SK-N-SH (cell line): ENCODE results near the gene SLC22A17. TPM values are rescaled to one million over a fixed set of nuclear protein-coding genes. Genes with fewer than 3 reads are reported as not detected.

Experiments used
- CTCF ChIA-PET: fragments of 300-600, 350-600 bp; formaldehyde crosslinking; extraction: SDS; loops from one replicate; lab custom pipeline; 2021; lab: Yijun Ruan, JAX
- POLR2A ChIA-PET: fragments of 350-600 bp; sonication (Branson Sonifier 250); formaldehyde crosslinking; extraction: SDS; loops from one replicate; lab custom pipeline; 2020; ENCODE audit warnings: antibody characterized with exemption, inconsistent platforms; lab: Yijun Ruan, JAX
- DNase-seq: peaks from one replicate; pipeline ENCODE4 v3.0.0; 2012
- H2AFZ ChIP-seq: fragments of 200-600 bp; sonication (generic); 2 replicates; pipeline ENCODE4 v1.8.1; 2016; ENCODE audit warnings: antibody characterized with exemption, mild to moderate bottlenecking, low read depth
- H3F3A ChIP-seq: fragments of 200-600 bp; sonication (generic); replicated peaks from 2 replicates; pipeline ENCODE3; 2016; ENCODE audit warnings: antibody characterized with exemption, mild to moderate bottlenecking; ENCODE audit not compliant: insufficient read depth
- H3K27ac ChIP-seq, 2 experiments: fragments of 200-500 bp in 1 of 2; fragments of 200-600 bp in 1 of 2; sonication (Bioruptor generic) in 1 of 2; sonication (generic), shearing (Covaris generic) in 1 of 2; 2 replicates each; pipeline versions ENCODE4 v1.5.1 to v1.6.1; 2014 to 2016; ENCODE audit warnings: low read depth in 2 of 2, inconsistent platforms in 1 of 2, low read length in 1 of 2, mild to moderate bottlenecking in 1 of 2, mixed read lengths in 1 of 2
- H3K27me3 ChIP-seq: fragments of 200-600 bp; sonication (generic), shearing (Covaris generic); 2 replicates; pipeline ENCODE4 v1.6.1; 2016; ENCODE audit warnings: mixed run types; ENCODE audit not compliant: insufficient read depth
- H3K36me3 ChIP-seq, 2 experiments: fragments of 200-500 bp in 1 of 2; fragments of 200-600 bp in 1 of 2; sonication (Bioruptor generic) in 1 of 2; sonication (generic) in 1 of 2; replicated peaks in 1 of 2; 2 replicates each; pipeline versions ENCODE3 to v1.5.1; 2014 to 2016; ENCODE audit warnings: low read length in 1 of 2, mild to moderate bottlenecking in 1 of 2; ENCODE audit not compliant: insufficient read depth in 2 of 2, control insufficient read depth in 1 of 2
- H3K4me1 ChIP-seq, 2 experiments: fragments of 200-500 bp in 1 of 2; fragments of 200-600 bp in 1 of 2; sonication (Bioruptor generic) in 1 of 2; sonication (generic), shearing (Covaris generic) in 1 of 2; 2 replicates each; pipeline versions ENCODE4 v1.5.1 to v1.6.1; 2014 to 2016; ENCODE audit warnings: low read depth in 1 of 2, low read length in 1 of 2, mixed run types in 1 of 2; ENCODE audit not compliant: insufficient read depth in 2 of 2, control insufficient read depth in 1 of 2
- H3K4me2 ChIP-seq: fragments of 200-600 bp; sonication (generic), shearing (Covaris generic); 2 replicates; pipeline ENCODE4 v1.6.1; 2017; ENCODE audit warnings: mixed run types
- H3K4me3 ChIP-seq, 2 experiments: fragments of 200-500 bp in 1 of 2; fragments of 200-600 bp in 1 of 2; sonication (Bioruptor generic) in 1 of 2; sonication (generic), shearing (Covaris generic) in 1 of 2; 2 replicates each; pipeline versions ENCODE4 v1.5.1 to v1.8.1; 2014 to 2016; ENCODE audit warnings: low read depth in 2 of 2, inconsistent platforms in 1 of 2, low read length in 1 of 2, mild to moderate bottlenecking in 1 of 2, mixed read lengths in 1 of 2, moderate library complexity in 1 of 2
- H3K79me2 ChIP-seq: fragments of 200-600 bp; sonication (generic); 2 replicates; pipeline ENCODE4 v1.8.1; 2017; ENCODE audit warnings: mild to moderate bottlenecking; ENCODE audit not compliant: insufficient read depth
- H3K9ac ChIP-seq: fragments of 200-600 bp; sonication (generic); 2 replicates; pipeline ENCODE4 v1.6.1; 2017; ENCODE audit warnings: mixed run types
- H3K9me2 ChIP-seq: fragments of 200-600 bp; sonication (generic); 2 replicates; pipeline ENCODE4 v1.6.1; 2017; ENCODE audit warnings: mixed run types
- H3K9me3 ChIP-seq: fragments of 200-600 bp; sonication (generic); 2 replicates; pipeline ENCODE4 v1.6.1; 2017; ENCODE audit warnings: mixed run types, mild to moderate bottlenecking, moderate library complexity
- H4K20me1 ChIP-seq: fragments of 200-600 bp; sonication (generic); 2 replicates; pipeline ENCODE4 v1.6.1; 2017; ENCODE audit warnings: mild to moderate bottlenecking, mixed run types; ENCODE audit not compliant: insufficient read depth
- CTCF ChIP-seq: fragments of 200-600 bp; sonication (generic); IDR thresholded peaks from 2 replicates; pipeline ENCODE4 v1.6.1; 2017; ENCODE audit warnings: antibody characterized with exemption, mild to moderate bottlenecking, moderate library complexity
- ELF1 ChIP-seq: IDR thresholded peaks from 2 replicates; pipeline ENCODE4 v1.4.0; 2012
- EZH2phosphoT487 ChIP-seq: fragments of 200-600 bp; sonication (generic); IDR thresholded peaks from 2 replicates; pipeline ENCODE4 v1.6.1; 2017; ENCODE audit warnings: low read depth, mixed run types, mild to moderate bottlenecking, antibody characterized with exemption, moderate library complexity, borderline replicate concordance
- FOSL2 ChIP-seq: IDR thresholded peaks from 2 replicates; pipeline ENCODE4 v1.4.0; 2012; ENCODE audit warnings: low read depth, mild to moderate bottlenecking, moderate library complexity, borderline replicate concordance
- FOXM1 ChIP-seq: IDR thresholded peaks from 2 replicates; pipeline ENCODE4 v1.4.0; 2012; ENCODE audit warnings: low read depth, mild to moderate bottlenecking
- GABPA ChIP-seq: IDR thresholded peaks from 2 replicates; pipeline ENCODE4 v1.4.0; 2012; ENCODE audit warnings: low read depth, mild to moderate bottlenecking
- MEF2A ChIP-seq: IDR thresholded peaks from 2 replicates; pipeline ENCODE4 v1.4.0; 2012; ENCODE audit warnings: low read depth, borderline replicate concordance
- RFX5 ChIP-seq: IDR thresholded peaks from 2 replicates; pipeline ENCODE4 v1.6.1; 2012; ENCODE audit warnings: mild to moderate bottlenecking, improper control_type of control experiment, low read length
- RXRA ChIP-seq: IDR thresholded peaks from 2 replicates; pipeline ENCODE4 v1.4.0; 2012; ENCODE audit warnings: low read depth, mild to moderate bottlenecking, borderline replicate concordance
- SMC3 ChIP-seq: IDR thresholded peaks from 2 replicates; pipeline ENCODE4 v1.6.1; 2012; ENCODE audit warnings: low read depth, low read length, improper control_type of control experiment
- TAF1 ChIP-seq: IDR thresholded peaks from 2 replicates; pipeline ENCODE4 v1.6.1; 2012; ENCODE audit warnings: low read depth, mild to moderate bottlenecking, low read length, moderate library complexity, borderline replicate concordance
- TCF12 ChIP-seq: IDR thresholded peaks from 2 replicates; pipeline ENCODE4 v1.4.0; 2012
- TEAD4 ChIP-seq: IDR thresholded peaks from 2 replicates; pipeline ENCODE4 v1.4.0; 2012; ENCODE audit warnings: mild to moderate bottlenecking, borderline replicate concordance; ENCODE audit not compliant: insufficient read depth
- USF1 ChIP-seq: IDR thresholded peaks from 2 replicates; pipeline ENCODE4 v1.4.0; 2012; ENCODE audit warnings: low read depth, borderline replicate concordance
- ZBTB33 ChIP-seq: IDR thresholded peaks from 2 replicates; pipeline ENCODE4 v1.4.0; 2012; ENCODE audit warnings: low read depth, borderline replicate concordance
- WGBS: methylation state at CpG from one replicate; pipeline ENCODE4 v1.1.6; 2017; ENCODE audit warnings: low lambda C conversion rate; 5-methylcytosine and 5-hydroxymethylcytosine counted together
- polyA plus RNA-seq, 3 experiments: library from polyadenylated mRNA; depleted of rRNA; stranded (reverse); fragments of >200 nt; gene quantifications; 2 replicates each; pipeline ENCODE4 v1.2.3, GENCODE V29; 2012
- TF ChIP-seq, protein P1 (sequence below): fragments of 150-350 bp; IDR thresholded peaks from 2 replicates; pipeline ENCODE4 v1.6.1; 2016; ENCODE audit warnings: mild to moderate bottlenecking, low read depth, low read length
- TF ChIP-seq, protein P2 (sequence below): IDR thresholded peaks from 2 replicates; pipeline ENCODE4; 2012
- TF ChIP-seq, protein P3 (sequence below): IDR thresholded peaks from 2 replicates; pipeline ENCODE4 v1.6.1; 2012; ENCODE audit warnings: mild to moderate bottlenecking, low read depth, low read length, moderate library complexity

The SLC22A17 gene
- polyA plus RNA-seq, 1 of the 3 experiments (the other 2 are of a cell fraction): 27.2 TPM

GRCh38 chr14:23373041-23373440, 20.4 kb upstream of the SLC22A17 start:
- no peak overlapping the region for H2AFZ ChIP-seq
- CTCF ChIA-PET: interaction anchor here (1.2 kb wide), 2 partner anchors 12 to 20 kb away, joined by 3 read pairs; no protein-coding TSS in a partner anchor
- no peaks in the 10 kb centered on the region for H3K9me3 ChIP-seq
- H3K4me2 ChIP-seq: no peak overlapping the region
- POLR2A ChIA-PET: no interaction called here
- H3K4me3 ChIP-seq: no peak overlapping the region
- DNase-seq: no peak
- no peaks in the 10 kb centered on the region for H3K36me3 ChIP-seq
- H3K79me2 ChIP-seq: no peaks in the 10 kb centered on the region
- WGBS: 33% methylated on average over 2 of the region's 3 CpGs
- no peaks in the 10 kb centered on the region for H3F3A ChIP-seq
- no peaks in the 10 kb centered on the region for H3K9me2 ChIP-seq
- no peak overlapping the region for H3K9ac ChIP-seq
- H3K4me1 ChIP-seq: peaks cover 0 to 2% of the 10 kb centered on the region in 2 experiments; a peak in 1 of 4 replicates
- H3K27ac ChIP-seq: no peak overlapping the region
- H3K27me3 ChIP-seq: peaks cover 10% of the 10 kb centered on the region; the same call in 1 of the 2 replicates
- TF ChIP-seq TEAD4: no peak
- TF ChIP-seq, protein P1, sequence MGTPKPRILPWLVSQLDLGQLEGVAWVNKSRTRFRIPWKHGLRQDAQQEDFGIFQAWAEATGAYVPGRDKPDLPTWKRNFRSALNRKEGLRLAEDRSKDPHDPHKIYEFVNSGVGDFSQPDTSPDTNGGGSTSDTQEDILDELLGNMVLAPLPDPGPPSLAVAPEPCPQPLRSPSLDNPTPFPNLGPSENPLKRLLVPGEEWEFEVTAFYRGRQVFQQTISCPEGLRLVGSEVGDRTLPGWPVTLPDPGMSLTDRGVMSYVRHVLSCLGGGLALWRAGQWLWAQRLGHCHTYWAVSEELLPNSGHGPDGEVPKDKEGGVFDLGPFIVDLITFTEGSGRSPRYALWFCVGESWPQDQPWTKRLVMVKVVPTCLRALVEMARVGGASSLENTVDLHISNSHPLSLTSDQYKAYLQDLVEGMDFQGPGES: no peak
- no peak for TF ChIP-seq MEF2A
- TF ChIP-seq EZH2phosphoT487: no peak
- TF ChIP-seq TAF1: no peak
- TF ChIP-seq TCF12: no peak
- TF ChIP-seq GABPA: no peak
- TF ChIP-seq ZBTB33: no peak
- TF ChIP-seq, all 33 proteins: peak for 0
- H4K20me1 ChIP-seq: no peaks in the 10 kb centered on the region

GRCh38 chr14:23372509-23372908, 19.8 kb upstream of the SLC22A17 start, which contains the start of gene IL25:
Gene IL25, plus strand, starts transcription at chr14:23372809.
- Histone ChIP-seq H2AFZ (no peak within 1 kb of the TSS), H3K9ac (no peak within 1 kb of the TSS), H3K36me3 (no peaks in the 10 kb centered on the region), H3K4me2 (no peak within 1 kb of the TSS), H3K27ac (no peak within 1 kb of the TSS), H4K20me1 (no peaks in the 10 kb centered on the region), H3K79me2 (no peaks in the 10 kb centered on the region), H3K9me2 (no peaks in the 10 kb centered on the region), H3K27me3 (peaks cover 10% of the 10 kb centered on the region; the same call in 1 of the 2 replicates), H3K4me1 (no peaks in the 10 kb centered on the region; a peak in 1 of 4 replicates), H3F3A (no peaks in the 10 kb centered on the region), H3K9me3 (no peaks in the 10 kb centered on the region), H3K4me3 (no peak within 1 kb of the TSS)
- ChIA-PET POLR2A (no interaction called here), CTCF (no interaction called here)
- DNase-seq: no peak
- 48% methylated on average over 2 of the region's 2 CpGs for WGBS
- TF ChIP-seq MEF2A (no peak), USF1 (no peak), RFX5 (no peak), SMC3 (no peak), FOXM1 (no peak), FOSL2 (no peak), RXRA (no peak), ELF1 (no peak), CTCF (no peak)
- TF ChIP-seq, protein P2, sequence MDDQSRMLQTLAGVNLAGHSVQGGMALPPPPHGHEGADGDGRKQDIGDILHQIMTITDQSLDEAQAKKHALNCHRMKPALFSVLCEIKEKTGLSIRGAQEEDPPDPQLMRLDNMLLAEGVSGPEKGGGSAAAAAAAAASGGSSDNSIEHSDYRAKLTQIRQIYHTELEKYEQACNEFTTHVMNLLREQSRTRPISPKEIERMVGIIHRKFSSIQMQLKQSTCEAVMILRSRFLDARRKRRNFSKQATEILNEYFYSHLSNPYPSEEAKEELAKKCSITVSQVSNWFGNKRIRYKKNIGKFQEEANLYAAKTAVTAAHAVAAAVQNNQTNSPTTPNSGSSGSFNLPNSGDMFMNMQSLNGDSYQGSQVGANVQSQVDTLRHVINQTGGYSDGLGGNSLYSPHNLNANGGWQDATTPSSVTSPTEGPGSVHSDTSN: no peak
- TF ChIP-seq, protein P3, sequence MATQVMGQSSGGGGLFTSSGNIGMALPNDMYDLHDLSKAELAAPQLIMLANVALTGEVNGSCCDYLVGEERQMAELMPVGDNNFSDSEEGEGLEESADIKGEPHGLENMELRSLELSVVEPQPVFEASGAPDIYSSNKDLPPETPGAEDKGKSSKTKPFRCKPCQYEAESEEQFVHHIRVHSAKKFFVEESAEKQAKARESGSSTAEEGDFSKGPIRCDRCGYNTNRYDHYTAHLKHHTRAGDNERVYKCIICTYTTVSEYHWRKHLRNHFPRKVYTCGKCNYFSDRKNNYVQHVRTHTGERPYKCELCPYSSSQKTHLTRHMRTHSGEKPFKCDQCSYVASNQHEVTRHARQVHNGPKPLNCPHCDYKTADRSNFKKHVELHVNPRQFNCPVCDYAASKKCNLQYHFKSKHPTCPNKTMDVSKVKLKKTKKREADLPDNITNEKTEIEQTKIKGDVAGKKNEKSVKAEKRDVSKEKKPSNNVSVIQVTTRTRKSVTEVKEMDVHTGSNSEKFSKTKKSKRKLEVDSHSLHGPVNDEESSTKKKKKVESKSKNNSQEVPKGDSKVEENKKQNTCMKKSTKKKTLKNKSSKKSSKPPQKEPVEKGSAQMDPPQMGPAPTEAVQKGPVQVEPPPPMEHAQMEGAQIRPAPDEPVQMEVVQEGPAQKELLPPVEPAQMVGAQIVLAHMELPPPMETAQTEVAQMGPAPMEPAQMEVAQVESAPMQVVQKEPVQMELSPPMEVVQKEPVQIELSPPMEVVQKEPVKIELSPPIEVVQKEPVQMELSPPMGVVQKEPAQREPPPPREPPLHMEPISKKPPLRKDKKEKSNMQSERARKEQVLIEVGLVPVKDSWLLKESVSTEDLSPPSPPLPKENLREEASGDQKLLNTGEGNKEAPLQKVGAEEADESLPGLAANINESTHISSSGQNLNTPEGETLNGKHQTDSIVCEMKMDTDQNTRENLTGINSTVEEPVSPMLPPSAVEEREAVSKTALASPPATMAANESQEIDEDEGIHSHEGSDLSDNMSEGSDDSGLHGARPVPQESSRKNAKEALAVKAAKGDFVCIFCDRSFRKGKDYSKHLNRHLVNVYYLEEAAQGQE: no peak
